Measurements from ENCODE around the gene CAMSAP2.

DNA sequence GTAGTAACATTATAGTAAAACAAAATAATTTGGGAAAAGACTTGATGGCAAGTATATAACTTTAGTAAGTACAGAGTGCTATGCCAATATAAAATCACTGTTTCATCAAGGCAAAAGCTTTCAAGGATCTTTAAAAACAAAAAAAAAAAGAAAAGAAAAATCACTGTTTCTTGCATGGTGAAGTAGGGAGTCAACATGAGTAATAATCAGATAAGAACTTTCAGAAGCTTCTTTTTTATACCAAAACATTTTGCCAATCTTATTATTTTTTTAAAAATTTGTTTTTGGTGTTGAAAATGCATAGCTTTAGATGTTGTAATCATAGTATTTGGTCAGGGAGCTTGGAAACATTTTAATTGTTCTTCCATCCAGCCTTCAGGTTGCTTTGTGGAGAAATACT is 37.2 kb downstream of the CAMSAP2 start:
- no peak for TF ChIP-seq POLR2A (IDR thresholded peaks at IDR 0.05)
- TF ChIP-seq, protein P1, sequence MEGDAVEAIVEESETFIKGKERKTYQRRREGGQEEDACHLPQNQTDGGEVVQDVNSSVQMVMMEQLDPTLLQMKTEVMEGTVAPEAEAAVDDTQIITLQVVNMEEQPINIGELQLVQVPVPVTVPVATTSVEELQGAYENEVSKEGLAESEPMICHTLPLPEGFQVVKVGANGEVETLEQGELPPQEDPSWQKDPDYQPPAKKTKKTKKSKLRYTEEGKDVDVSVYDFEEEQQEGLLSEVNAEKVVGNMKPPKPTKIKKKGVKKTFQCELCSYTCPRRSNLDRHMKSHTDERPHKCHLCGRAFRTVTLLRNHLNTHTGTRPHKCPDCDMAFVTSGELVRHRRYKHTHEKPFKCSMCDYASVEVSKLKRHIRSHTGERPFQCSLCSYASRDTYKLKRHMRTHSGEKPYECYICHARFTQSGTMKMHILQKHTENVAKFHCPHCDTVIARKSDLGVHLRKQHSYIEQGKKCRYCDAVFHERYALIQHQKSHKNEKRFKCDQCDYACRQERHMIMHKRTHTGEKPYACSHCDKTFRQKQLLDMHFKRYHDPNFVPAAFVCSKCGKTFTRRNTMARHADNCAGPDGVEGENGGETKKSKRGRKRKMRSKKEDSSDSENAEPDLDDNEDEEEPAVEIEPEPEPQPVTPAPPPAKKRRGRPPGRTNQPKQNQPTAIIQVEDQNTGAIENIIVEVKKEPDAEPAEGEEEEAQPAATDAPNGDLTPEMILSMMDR (IDR thresholded peaks at IDR 0.05): no peak
